AG04449 (cell line): Measurements from ENCODE around the gene TBC1D30.

Experiments used
- CTCF ChIA-PET: fragments of 350-600 bp; formaldehyde crosslinking; extraction: SDS; loops from one replicate; lab custom pipeline; 2021; ENCODE audit warnings: antibody characterized with exemption; lab: Yijun Ruan, JAX
- POLR2A ChIA-PET: fragments of 400-600, 350-600 bp; formaldehyde crosslinking; extraction: SDS; loops from one replicate; lab custom pipeline; 2020; ENCODE audit warnings: antibody characterized with exemption, inconsistent platforms; lab: Yijun Ruan, JAX
- DNase-seq: peaks from one replicate; pipeline ENCODE4 v3.0.0-alpha.2; 2010; ENCODE audit warnings: low read depth, low spot score
- H3K4me3 ChIP-seq: 2 replicates; pipeline ENCODE4 v1.5.1; 2011; ENCODE audit warnings: low read depth, mild to moderate bottlenecking, control low read depth, low read length
- CTCF ChIP-seq: IDR thresholded peaks from one replicate; pipeline ENCODE4 v1.5.1; 2011; ENCODE audit warnings: mild to moderate bottlenecking, moderate library complexity, low read length, control low read depth, inconsistent platforms; ENCODE audit not compliant: insufficient read depth; ENCODE audit errors: missing control alignments

TBC1D30 gene

GRCh38 chr12:64860446-64860998 lies 36.1 kb downstream of the TBC1D30 start:
- H3K4me3 ChIP-seq: no peak overlapping the region
- ChIA-PET CTCF (no interaction called here), POLR2A (no interaction called here)
- no peak for TF ChIP-seq CTCF
- DNase-seq: no peak

- no peak for DNase-seq
- H3K4me3 ChIP-seq: no peak overlapping the region
- TF ChIP-seq CTCF: no peak
- ChIA-PET CTCF (interaction anchor here (1.1 kb wide), 1 partner anchor 243 kb away, joined by 4 read pairs; no protein-coding TSS in a partner anchor), POLR2A (no interaction called here)
These were observed 39.9 kb downstream of the TBC1D30 start for GRCh38 chr12:64864319-64864718.

- ChIA-PET POLR2A (no interaction called here), CTCF (no interaction called here)
- no peak overlapping the region for H3K4me3 ChIP-seq
- no peak for DNase-seq
- TF ChIP-seq CTCF: no peak
These were observed 50.7 kb downstream of the TBC1D30 start for GRCh38 chr12:64875186-64875585.

- TF ChIP-seq CTCF: no peak
- CTCF ChIA-PET: interaction anchor here (1.5 kb wide), 1 partner anchor 10 kb away, joined by 3 read pairs; no protein-coding TSS in a partner anchor
- POLR2A ChIA-PET: no interaction called here
- H3K4me3 ChIP-seq: no peak overlapping the region
- DNase-seq: no peak
These were observed 52.1 kb downstream of the TBC1D30 start for GRCh38 chr12:64876388-64877071.

- CTCF ChIA-PET: interaction anchor here (1.0 kb wide), 1 partner anchor 13 kb away, joined by 3 read pairs; no protein-coding TSS in a partner anchor
- POLR2A ChIA-PET: no interaction called here
- no peak overlapping the region for H3K4me3 ChIP-seq
- DNase-seq: no peak
- no peak for TF ChIP-seq CTCF
These were observed 53.0 kb downstream of the TBC1D30 start for GRCh38 chr12:64877363-64878004.

GRCh38 chr12:64882687-64883086 lies 58.2 kb downstream of the TBC1D30 start:
- H3K4me3 ChIP-seq: no peak overlapping the region
- DNase-seq: no peak
- POLR2A ChIA-PET: no interaction called here
- TF ChIP-seq CTCF: no peak
- CTCF ChIA-PET: interaction anchor here (0.9 to 1.0 kb wide), 2 partner anchors 9 to 351 kb away, joined by 3 to 5 read pairs; no protein-coding TSS in a partner anchor
